ENCODE measurements around the gene BCL2A1. TPM values are rescaled to one million over a fixed set of nuclear protein-coding genes. Genes with fewer than 3 reads are reported as not detected.

BCL2A1 gene
- total and polyA plus RNA-seq, 2 donors (not counting 1 experiment from before 2014, with no cell fraction given) = 0.31 to 8.9 TPM

DNA sequence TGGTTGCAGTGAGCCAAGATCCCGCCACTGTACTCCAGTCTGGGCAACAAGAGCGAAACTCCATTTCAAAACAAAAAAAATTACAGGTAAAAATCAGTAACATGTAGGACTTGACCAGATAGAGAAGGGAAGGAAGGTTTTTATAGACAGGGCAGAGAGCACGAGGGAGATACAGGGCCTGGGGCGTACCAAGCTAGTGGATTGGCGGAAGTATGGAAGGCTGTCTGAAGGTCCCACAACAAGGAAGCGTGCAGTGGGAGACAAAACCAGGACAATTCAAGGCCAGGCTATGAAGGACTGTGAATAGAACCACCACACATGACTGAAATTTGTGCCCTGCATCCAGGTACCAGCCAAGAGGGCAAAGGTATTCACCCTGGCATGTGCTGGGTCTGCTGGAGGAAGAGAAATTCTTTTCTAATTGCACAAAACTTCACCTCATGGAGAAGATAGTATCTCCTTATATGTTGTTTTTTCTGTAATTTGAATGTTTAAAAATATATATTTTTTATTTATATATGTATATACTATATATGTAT lies 33.0 kb upstream of the BCL2A1 start:
- no peak for DNase-seq (ENCODE audit: low read depth in 2 of 2)
- no peak overlapping the region for H3K27ac ChIP-seq (ENCODE audit: insufficient read depth, low read length)
- H3K27me3 ChIP-seq (ENCODE audit: control insufficient read depth, insufficient read depth, low read length) = no peaks in the 10 kb centered on the region
- TF ChIP-seq EZH2 (IDR thresholded peaks at IDR 0.05; ENCODE audit: low read length, missing control alignments) = no peak
- TF ChIP-seq, protein P1, sequence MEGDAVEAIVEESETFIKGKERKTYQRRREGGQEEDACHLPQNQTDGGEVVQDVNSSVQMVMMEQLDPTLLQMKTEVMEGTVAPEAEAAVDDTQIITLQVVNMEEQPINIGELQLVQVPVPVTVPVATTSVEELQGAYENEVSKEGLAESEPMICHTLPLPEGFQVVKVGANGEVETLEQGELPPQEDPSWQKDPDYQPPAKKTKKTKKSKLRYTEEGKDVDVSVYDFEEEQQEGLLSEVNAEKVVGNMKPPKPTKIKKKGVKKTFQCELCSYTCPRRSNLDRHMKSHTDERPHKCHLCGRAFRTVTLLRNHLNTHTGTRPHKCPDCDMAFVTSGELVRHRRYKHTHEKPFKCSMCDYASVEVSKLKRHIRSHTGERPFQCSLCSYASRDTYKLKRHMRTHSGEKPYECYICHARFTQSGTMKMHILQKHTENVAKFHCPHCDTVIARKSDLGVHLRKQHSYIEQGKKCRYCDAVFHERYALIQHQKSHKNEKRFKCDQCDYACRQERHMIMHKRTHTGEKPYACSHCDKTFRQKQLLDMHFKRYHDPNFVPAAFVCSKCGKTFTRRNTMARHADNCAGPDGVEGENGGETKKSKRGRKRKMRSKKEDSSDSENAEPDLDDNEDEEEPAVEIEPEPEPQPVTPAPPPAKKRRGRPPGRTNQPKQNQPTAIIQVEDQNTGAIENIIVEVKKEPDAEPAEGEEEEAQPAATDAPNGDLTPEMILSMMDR (conservative IDR thresholded peaks at IDR 0.05 in 1 of 2, IDR thresholded peaks at IDR 0.05 in 1 of 2; ENCODE audit: low read depth in 1 of 2, low read length in 2 of 2) = no peak
- no peak overlapping the region for H3K4me3 ChIP-seq (replicated peaks in 1 of 4; ENCODE audit: control extremely low read depth in 1 of 4, insufficient read depth in 1 of 4, low read depth in 3 of 4, low read length in 4 of 4)
- no peaks in the 10 kb centered on the region for H3K9me3 ChIP-seq (ENCODE audit: control insufficient read depth, insufficient read depth, low read depth, low read length)
- H3K36me3 ChIP-seq (ENCODE audit: control insufficient read depth, insufficient read depth, low read length) = no peaks in the 10 kb centered on the region
- no peak overlapping the region for H3K4me2 ChIP-seq (ENCODE audit: extremely low read depth, insufficient read depth, low read length)
- no peak overlapping the region for H2AFZ ChIP-seq (ENCODE audit: low read length)
- H4K20me1 ChIP-seq (ENCODE audit: control insufficient read depth, extremely low read depth, insufficient read depth, low read length) = no peaks in the 10 kb centered on the region
- no peaks in the 10 kb centered on the region for H3K79me2 ChIP-seq (ENCODE audit: control insufficient read depth, insufficient read depth, low read length)
- H3K4me1 ChIP-seq (ENCODE audit: control insufficient read depth, extremely low read depth, insufficient read depth, low read length) = no peaks in the 10 kb centered on the region
- H3K9ac ChIP-seq (ENCODE audit: insufficient read depth, low read length) = no peak overlapping the region

DNA sequence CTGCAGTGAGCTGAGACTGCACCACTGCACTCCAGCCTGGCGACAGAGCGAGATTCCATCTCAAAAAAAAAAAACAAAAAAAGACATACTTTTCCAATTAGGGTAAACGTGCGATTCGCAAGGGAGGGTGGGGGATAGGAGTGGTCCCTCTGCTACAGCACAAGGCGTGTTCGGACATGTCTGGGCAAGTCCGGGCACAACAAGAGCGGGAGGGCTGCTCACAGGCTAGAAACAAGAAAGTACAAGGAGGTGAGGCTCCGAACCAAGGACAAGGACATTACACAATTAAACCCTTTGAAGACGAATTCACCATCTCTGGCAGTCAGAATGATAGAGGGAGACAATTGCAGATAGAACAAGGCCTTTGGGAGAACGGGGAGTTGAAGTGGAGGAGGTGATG lies 32.2 kb upstream of the BCL2A1 start:
- no peak for DNase-seq (ENCODE audit: low read depth in 2 of 2)
- H3K4me1 ChIP-seq (ENCODE audit: control insufficient read depth, extremely low read depth, insufficient read depth, low read length) = no peaks in the 10 kb centered on the region
- no peak overlapping the region for H3K27ac ChIP-seq (ENCODE audit: insufficient read depth, low read length)
- no peaks in the 10 kb centered on the region for H3K27me3 ChIP-seq (ENCODE audit: control insufficient read depth, insufficient read depth, low read length)
- no peaks in the 10 kb centered on the region for H3K79me2 ChIP-seq (ENCODE audit: control insufficient read depth, insufficient read depth, low read length)
- H3K9me3 ChIP-seq (ENCODE audit: control insufficient read depth, insufficient read depth, low read depth, low read length) = no peaks in the 10 kb centered on the region
- no peaks in the 10 kb centered on the region for H4K20me1 ChIP-seq (ENCODE audit: control insufficient read depth, extremely low read depth, insufficient read depth, low read length)
- TF ChIP-seq, protein P1 (conservative IDR thresholded peaks at IDR 0.05 in 1 of 2, IDR thresholded peaks at IDR 0.05 in 1 of 2; ENCODE audit: low read depth in 1 of 2, low read length in 2 of 2) = no peak
- no peak for TF ChIP-seq EZH2 (IDR thresholded peaks at IDR 0.05; ENCODE audit: low read length, missing control alignments)
- H3K9ac ChIP-seq (ENCODE audit: insufficient read depth, low read length) = no peak overlapping the region
- H3K4me2 ChIP-seq (ENCODE audit: extremely low read depth, insufficient read depth, low read length) = no peak overlapping the region
- no peaks in the 10 kb centered on the region for H3K36me3 ChIP-seq (ENCODE audit: control insufficient read depth, insufficient read depth, low read length)
- no peak overlapping the region for H3K4me3 ChIP-seq (replicated peaks in 1 of 4; ENCODE audit: control extremely low read depth in 1 of 4, insufficient read depth in 1 of 4, low read depth in 3 of 4, low read length in 4 of 4)
- peak overlapping the region; percentile 24 for H2AFZ ChIP-seq (ENCODE audit: low read length)

DNA sequence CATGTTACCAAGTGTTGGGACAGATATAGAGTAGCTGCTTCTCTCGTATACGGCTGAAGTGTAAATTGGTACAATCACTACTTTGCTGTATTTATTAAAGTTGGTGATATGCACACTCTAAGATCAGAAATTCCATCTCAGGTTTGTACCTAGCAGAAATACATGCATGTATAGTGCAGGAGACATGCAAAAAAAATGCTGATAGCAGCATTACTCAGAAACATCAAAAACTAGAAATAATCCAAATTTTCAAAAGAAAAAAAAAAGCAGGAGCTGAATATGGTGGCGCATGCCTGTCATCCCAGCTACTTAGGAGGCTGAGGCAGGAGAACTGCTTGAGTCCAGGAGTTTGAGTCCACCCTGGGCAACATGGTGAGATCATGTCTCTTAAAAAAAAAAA lies 31.3 kb upstream of the BCL2A1 start:
- Histone ChIP-seq H3K79me2 (ENCODE audit: control insufficient read depth, insufficient read depth, low read length) (no peaks in the 10 kb centered on the region), H3K27ac (ENCODE audit: insufficient read depth, low read length) (no peak overlapping the region), H3K9ac (ENCODE audit: insufficient read depth, low read length) (no peak overlapping the region), H2AFZ (ENCODE audit: low read length) (no peak overlapping the region), H3K27me3 (ENCODE audit: control insufficient read depth, insufficient read depth, low read length) (no peaks in the 10 kb centered on the region), H3K9me3 (ENCODE audit: control insufficient read depth, insufficient read depth, low read depth, low read length) (no peaks in the 10 kb centered on the region), H3K36me3 (ENCODE audit: control insufficient read depth, insufficient read depth, low read length) (no peaks in the 10 kb centered on the region), H3K4me1 (ENCODE audit: control insufficient read depth, extremely low read depth, insufficient read depth, low read length) (no peaks in the 10 kb centered on the region), H4K20me1 (ENCODE audit: control insufficient read depth, extremely low read depth, insufficient read depth, low read length) (no peaks in the 10 kb centered on the region), H3K4me2 (ENCODE audit: extremely low read depth, insufficient read depth, low read length) (no peak overlapping the region), H3K4me3 (replicated peaks in 1 of 4; ENCODE audit: control extremely low read depth in 1 of 4, insufficient read depth in 1 of 4, low read depth in 3 of 4, low read length in 4 of 4) (no peak overlapping the region)
- DNase-seq (ENCODE audit: low read depth in 2 of 2) = no peak
- no peak for TF ChIP-seq EZH2 (IDR thresholded peaks at IDR 0.05; ENCODE audit: low read length, missing control alignments)
- TF ChIP-seq, protein P1 (conservative IDR thresholded peaks at IDR 0.05 in 1 of 2, IDR thresholded peaks at IDR 0.05 in 1 of 2; ENCODE audit: low read depth in 1 of 2, low read length in 2 of 2) = no peak

Data from fibroblast of lung (primary cell).